ENCODE measurements around the gene PROB1. TPM values are rescaled to one million over a fixed set of nuclear protein-coding genes. Genes with fewer than 3 reads are reported as not detected.

PROB1 gene
- total RNA-seq, 6 experiments from 2014 or later = 2.8 to 5.3 (median 5.1) TPM

DNA sequence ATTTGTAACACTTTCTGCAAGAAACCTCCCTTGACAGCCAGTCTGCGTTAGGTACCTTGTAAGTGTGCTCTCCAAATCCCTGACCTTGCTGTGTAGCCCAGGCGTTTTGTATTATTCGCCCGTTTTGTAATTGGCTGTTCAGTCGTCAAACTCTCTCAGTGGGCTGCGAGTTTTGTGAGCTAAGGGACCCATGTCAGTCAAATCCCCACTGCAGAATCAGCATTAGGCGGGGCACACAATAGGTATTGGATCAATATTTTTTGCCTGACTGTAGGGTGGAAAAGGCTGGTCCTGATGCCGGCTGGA, 43.8 kb upstream of the PROB1 start:
- no peaks in the 10 kb centered on the region for H3K36me3 Mint-ChIP-seq (ENCODE audit: low read depth)
- H3K27me3 Mint-ChIP-seq (ENCODE audit: insufficient read depth) = no peaks in the 10 kb centered on the region; the same call in 1 of the 2 replicates
- H3K4me1 Mint-ChIP-seq (ENCODE audit: low read depth) = peaks cover 36% of the 10 kb centered on the region
- H3K27ac Mint-ChIP-seq = peak overlapping the region; percentile 97
- H3K4me3 Mint-ChIP-seq = peak overlapping the region; percentile 97
- H3K9me3 Mint-ChIP-seq = no peaks in the 10 kb centered on the region
- no peak for DNase-seq
- TF ChIP-seq, protein P1, sequence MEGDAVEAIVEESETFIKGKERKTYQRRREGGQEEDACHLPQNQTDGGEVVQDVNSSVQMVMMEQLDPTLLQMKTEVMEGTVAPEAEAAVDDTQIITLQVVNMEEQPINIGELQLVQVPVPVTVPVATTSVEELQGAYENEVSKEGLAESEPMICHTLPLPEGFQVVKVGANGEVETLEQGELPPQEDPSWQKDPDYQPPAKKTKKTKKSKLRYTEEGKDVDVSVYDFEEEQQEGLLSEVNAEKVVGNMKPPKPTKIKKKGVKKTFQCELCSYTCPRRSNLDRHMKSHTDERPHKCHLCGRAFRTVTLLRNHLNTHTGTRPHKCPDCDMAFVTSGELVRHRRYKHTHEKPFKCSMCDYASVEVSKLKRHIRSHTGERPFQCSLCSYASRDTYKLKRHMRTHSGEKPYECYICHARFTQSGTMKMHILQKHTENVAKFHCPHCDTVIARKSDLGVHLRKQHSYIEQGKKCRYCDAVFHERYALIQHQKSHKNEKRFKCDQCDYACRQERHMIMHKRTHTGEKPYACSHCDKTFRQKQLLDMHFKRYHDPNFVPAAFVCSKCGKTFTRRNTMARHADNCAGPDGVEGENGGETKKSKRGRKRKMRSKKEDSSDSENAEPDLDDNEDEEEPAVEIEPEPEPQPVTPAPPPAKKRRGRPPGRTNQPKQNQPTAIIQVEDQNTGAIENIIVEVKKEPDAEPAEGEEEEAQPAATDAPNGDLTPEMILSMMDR (IDR thresholded peaks at IDR 0.05) = no peak

DNA sequence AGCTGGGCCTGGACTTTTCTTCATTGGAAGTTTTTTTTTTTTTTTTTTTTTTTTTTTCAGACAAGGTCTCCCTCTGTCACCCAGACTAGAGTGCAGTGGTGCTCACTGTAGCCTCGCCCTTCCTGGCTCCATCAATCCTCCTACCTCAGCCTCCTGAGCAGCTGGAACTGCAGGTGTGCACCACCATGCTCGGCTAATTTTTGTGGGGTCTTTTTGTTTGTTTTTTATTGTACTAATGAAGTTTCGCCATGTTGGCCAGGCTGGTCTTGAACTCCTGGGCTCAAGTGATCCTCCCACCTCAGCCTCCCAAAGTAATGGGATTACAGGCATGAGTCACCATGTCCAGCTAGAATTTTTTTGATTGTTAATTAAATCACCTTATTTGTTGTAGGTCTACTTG, 40.8 kb upstream of the PROB1 start:
- Mint-ChIP-seq H3K4me1 (ENCODE audit: low read depth) (peaks cover 30% of the 10 kb centered on the region), H3K4me3 (no peak overlapping the region), H3K27ac (no peak overlapping the region), H3K27me3 (ENCODE audit: insufficient read depth) (no peaks in the 10 kb centered on the region; the same call in 1 of the 2 replicates), H3K36me3 (ENCODE audit: low read depth) (peaks cover 5% of the 10 kb centered on the region; the same call in 1 of the 2 replicates), H3K9me3 (no peaks in the 10 kb centered on the region)
- TF ChIP-seq, protein P1 (IDR thresholded peaks at IDR 0.05) = no peak
- DNase-seq = no peak

DNA sequence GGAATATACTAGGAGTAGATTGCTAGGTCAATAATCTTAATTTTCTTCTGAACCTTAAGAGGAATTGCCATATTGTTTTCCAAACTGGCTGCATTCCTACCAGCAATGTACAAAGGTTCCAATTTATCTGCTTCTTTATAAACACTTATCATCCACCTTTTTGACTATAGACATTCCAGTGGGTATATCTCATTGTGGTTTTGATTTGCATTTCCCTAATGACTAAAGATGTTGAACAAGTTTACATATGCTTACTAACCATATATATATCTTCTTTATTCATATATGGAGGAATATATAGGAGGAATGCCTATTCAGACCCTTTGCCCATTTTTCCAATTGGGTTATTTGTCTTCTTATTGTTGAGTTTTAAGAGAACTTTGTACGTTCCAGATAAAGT, 36.8 kb upstream of the PROB1 start:
- Mint-ChIP-seq H3K27me3 (ENCODE audit: insufficient read depth) (no peaks in the 10 kb centered on the region; the same call in 1 of the 2 replicates), H3K36me3 (ENCODE audit: low read depth) (peaks cover 5% of the 10 kb centered on the region; the same call in 1 of the 2 replicates), H3K4me3 (no peak overlapping the region), H3K9me3 (no peaks in the 10 kb centered on the region), H3K4me1 (ENCODE audit: low read depth) (peaks cover 14% of the 10 kb centered on the region), H3K27ac (no peak overlapping the region)
- TF ChIP-seq, protein P1 (IDR thresholded peaks at IDR 0.05) = no peak
- no peak for DNase-seq

DNA sequence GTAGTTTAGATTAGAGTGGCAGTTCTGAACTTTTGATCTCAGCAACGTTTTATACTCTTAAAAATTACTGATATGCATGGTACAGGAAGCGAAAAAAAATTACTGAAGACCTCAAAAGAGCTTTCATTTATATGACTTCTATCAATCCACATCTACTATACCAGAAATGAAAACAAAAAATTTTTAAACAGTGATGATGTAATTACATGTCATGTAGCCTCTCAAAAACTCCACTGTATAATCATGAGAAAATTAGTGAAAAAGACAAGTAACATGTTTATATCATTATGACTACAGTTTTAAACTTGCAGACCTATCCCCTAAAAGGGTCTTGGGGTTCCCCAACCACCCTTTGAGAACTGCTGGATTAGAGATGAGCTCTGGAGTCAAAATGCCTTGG, 35.1 kb upstream of the PROB1 start:
- Mint-ChIP-seq H3K4me3 (no peak overlapping the region), H3K27me3 (ENCODE audit: insufficient read depth) (no peaks in the 10 kb centered on the region; the same call in 1 of the 2 replicates), H3K9me3 (no peaks in the 10 kb centered on the region), H3K27ac (no peak overlapping the region), H3K36me3 (ENCODE audit: low read depth) (peaks cover 5% of the 10 kb centered on the region; the same call in 1 of the 2 replicates), H3K4me1 (ENCODE audit: low read depth) (peaks cover 20% of the 10 kb centered on the region)
- TF ChIP-seq, protein P1 (IDR thresholded peaks at IDR 0.05) = no peak
- DNase-seq = no peak

DNA sequence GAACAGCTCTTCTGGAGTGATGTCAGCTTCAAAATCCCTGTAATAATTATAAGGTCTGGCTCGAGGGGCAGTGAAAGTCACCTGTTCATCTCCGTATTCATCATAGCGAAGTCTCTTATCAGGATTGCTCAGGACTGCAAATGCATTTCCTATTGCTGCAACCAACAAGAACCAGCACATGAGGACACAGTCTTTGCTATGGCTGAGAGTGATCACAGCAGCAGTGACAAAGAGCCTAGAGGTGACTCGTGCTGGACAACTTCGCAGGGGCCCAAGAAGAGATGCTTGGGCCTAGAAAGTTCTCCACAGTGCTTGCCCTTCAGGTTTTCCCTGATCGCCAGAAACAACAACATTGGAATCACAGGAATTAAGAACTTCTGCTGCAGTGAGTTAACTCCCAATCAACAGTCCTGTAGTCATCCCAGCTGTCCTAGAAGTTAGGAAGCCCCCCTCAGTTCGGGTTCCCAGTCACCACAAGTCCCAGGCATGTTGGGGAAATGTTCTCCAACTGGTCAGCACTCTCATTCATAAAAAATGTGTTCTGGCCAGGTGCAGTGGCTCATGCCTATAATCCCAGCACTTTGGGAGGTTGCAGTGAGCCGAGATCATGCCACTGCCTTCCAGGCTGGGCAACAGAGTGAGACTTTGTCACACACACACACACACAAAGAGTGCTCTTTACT, 31.4 kb upstream of the PROB1 start:
- H3K27me3 Mint-ChIP-seq (ENCODE audit: insufficient read depth) = no peaks in the 10 kb centered on the region; the same call in 1 of the 2 replicates
- peaks cover 7% of the 10 kb centered on the region for H3K36me3 Mint-ChIP-seq (ENCODE audit: low read depth)
- H3K9me3 Mint-ChIP-seq = no peaks in the 10 kb centered on the region
- H3K27ac Mint-ChIP-seq = 0 out of 2 replicates have a peak overlapping the region, but pooled peaks have one; percentile 12
- H3K4me3 Mint-ChIP-seq = no peak overlapping the region
- no peak for DNase-seq
- peaks cover 19% of the 10 kb centered on the region for H3K4me1 Mint-ChIP-seq (ENCODE audit: low read depth)
- TF ChIP-seq, protein P1 (IDR thresholded peaks at IDR 0.05) = no peak

Measured in HFFc6 (cell line).